ENCODE data around the gene EIF4G2. TPM values are rescaled to one million over a fixed set of nuclear protein-coding genes. Genes with fewer than 3 reads are reported as not detected.

EIF4G2 gene
- total and polyA plus RNA-seq, 2 of the 8 experiments (the other 6 are each of a cell fraction or from before 2014, with no cell fraction given): 438 to 964 TPM

DNA sequence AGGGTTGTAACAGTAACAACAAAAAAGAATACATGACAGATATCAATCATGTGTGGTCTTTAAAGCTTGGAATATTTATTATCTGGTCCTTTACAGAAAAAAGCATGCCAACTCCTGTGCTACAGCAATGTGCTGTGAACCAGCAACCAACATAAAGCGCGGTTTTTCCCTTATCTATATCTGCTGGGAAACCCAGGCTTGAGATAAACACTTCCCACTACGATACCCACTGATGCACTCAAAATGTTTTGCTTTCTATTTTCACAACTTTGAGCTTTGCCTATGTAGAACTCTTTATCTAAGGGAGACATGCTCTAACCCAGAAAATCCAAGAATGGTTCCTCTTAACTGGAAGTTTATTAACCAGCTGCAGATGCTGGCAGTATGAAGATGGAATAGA is 30.2 kb upstream of the EIF4G2 start:
- no peak for TF ChIP-seq NRF1 (IDR thresholded peaks at IDR 0.05; ENCODE audit: low read depth, low read length)
- Histone ChIP-seq H2BK5ac (ENCODE audit: low read depth, low read length) (no peak overlapping the region), H3K27me3 (replicated peaks in 1 of 4; ENCODE audit: control insufficient read depth in 3 of 4, extremely low read depth in 1 of 4, insufficient read depth in 3 of 4, low read length in 3 of 4) (no peaks in the 10 kb centered on the region), H2BK12ac (ENCODE audit: low read depth, low read length) (no peak overlapping the region), H3K4ac (replicated peaks; ENCODE audit: insufficient read length, low read depth, low read length) (no peak overlapping the region), H3K9ac (replicated peaks in 1 of 4; ENCODE audit: extremely low read depth in 1 of 4, low read depth in 3 of 4, low read length in 3 of 4) (no peak overlapping the region), H2AK5ac (ENCODE audit: low read depth, low read length) (no peak overlapping the region), H3K14ac (ENCODE audit: insufficient read length) (no peak overlapping the region), H3K56ac (replicated peaks; ENCODE audit: insufficient read length, low read depth, low read length) (no peak overlapping the region), H3K79me1 (ENCODE audit: low read depth, low read length) (no peaks in the 10 kb centered on the region), H4K91ac (replicated peaks; ENCODE audit: insufficient read length, low read length) (no peak overlapping the region), H3K23ac (ENCODE audit: insufficient read length) (no peak overlapping the region), H3K4me1 (replicated peaks in 1 of 4; ENCODE audit: control insufficient read depth in 3 of 4, insufficient read depth in 4 of 4, low read length in 3 of 4) (no peaks in the 10 kb centered on the region), H3K18ac (ENCODE audit: extremely low read depth, low read length) (no peak overlapping the region), H4K5ac (ENCODE audit: insufficient read length, low read depth, low read length) (no peak overlapping the region), H4K20me1 (replicated peaks in 1 of 2; ENCODE audit: control insufficient read depth in 1 of 2, insufficient read depth in 2 of 2, low read length in 2 of 2) (no peaks in the 10 kb centered on the region), H3K36me3 (ENCODE audit: control insufficient read depth in 2 of 4, insufficient read depth in 4 of 4, low read length in 3 of 4) (no peaks in the 10 kb centered on the region), H4K8ac (ENCODE audit: extremely low read depth, insufficient read depth, low read length) (no peak overlapping the region), H3K9me3 (ENCODE audit: insufficient read depth in 2 of 2, low read depth in 1 of 2, low read length in 1 of 2) (no peaks in the 10 kb centered on the region), H3K79me2 (ENCODE audit: control insufficient read depth in 1 of 2, insufficient read depth in 2 of 2, low read length in 2 of 2) (no peaks in the 10 kb centered on the region), H2BK15ac (ENCODE audit: low read length) (no peak overlapping the region), H2BK20ac (ENCODE audit: low read length) (no peak overlapping the region), H3K27ac (ENCODE audit: low read depth, low read length) (no peak overlapping the region), H3K23me2 (ENCODE audit: low read depth, low read length) (no peaks in the 10 kb centered on the region), H3K4me2 (ENCODE audit: insufficient read depth in 1 of 2, low read depth in 2 of 2, low read length in 2 of 2) (no peak overlapping the region), H2BK120ac (replicated peaks; ENCODE audit: low read depth, low read length) (no peak overlapping the region), H3K4me3 (ENCODE audit: extremely low read depth in 1 of 4, insufficient read depth in 2 of 4, low read depth in 3 of 4, low read length in 4 of 4) (no peak overlapping the region), H2AFZ (ENCODE audit: low read length) (no peak overlapping the region)
- DNase-seq (ENCODE audit: low read depth in 1 of 2, low spot score in 2 of 2) (no peak), FAIRE-seq (no peak)
- CTCF ChIA-PET (ENCODE audit: partially characterized antibody): interaction anchor here (0.8 to 1.5 kb wide), 2 partner anchors 15 to 79 kb away, joined by 3 read pairs; no protein-coding TSS in a partner anchor
- WGBS, 2 experiments (ENCODE audit: extremely low coverage in 1 of 2, insufficient coverage in 1 of 2, insufficient read length in 1 of 2, insufficient replicate concordance in 2 of 2, low coverage in 1 of 2, low lambda C conversion rate in 2 of 2, missing lambda C conversion rate in 1 of 2): 68% methylated on average over 3 of the region's 3 CpGs; no CpG with 5 or more reads in 1 of the 2 experiments
- POLR2A ChIA-PET (ENCODE audit: partially characterized antibody): interaction anchor here (1.3 to 6.4 kb wide), 5 partner anchors 9 to 36 kb away, joined by 3 to 42 read pairs (median 4); partner anchors contain the start of gene EIF4G2

Measured in H1 (cell line).